ENCODE measurements around the gene JOSD2. TPM values are rescaled to one million over a fixed set of nuclear protein-coding genes. Genes with fewer than 3 reads are reported as not detected.

JOSD2 gene
- total RNA-seq, 6 experiments from 2014 or later: 15.0 to 27.5 (median 19.1) TPM

DNA sequence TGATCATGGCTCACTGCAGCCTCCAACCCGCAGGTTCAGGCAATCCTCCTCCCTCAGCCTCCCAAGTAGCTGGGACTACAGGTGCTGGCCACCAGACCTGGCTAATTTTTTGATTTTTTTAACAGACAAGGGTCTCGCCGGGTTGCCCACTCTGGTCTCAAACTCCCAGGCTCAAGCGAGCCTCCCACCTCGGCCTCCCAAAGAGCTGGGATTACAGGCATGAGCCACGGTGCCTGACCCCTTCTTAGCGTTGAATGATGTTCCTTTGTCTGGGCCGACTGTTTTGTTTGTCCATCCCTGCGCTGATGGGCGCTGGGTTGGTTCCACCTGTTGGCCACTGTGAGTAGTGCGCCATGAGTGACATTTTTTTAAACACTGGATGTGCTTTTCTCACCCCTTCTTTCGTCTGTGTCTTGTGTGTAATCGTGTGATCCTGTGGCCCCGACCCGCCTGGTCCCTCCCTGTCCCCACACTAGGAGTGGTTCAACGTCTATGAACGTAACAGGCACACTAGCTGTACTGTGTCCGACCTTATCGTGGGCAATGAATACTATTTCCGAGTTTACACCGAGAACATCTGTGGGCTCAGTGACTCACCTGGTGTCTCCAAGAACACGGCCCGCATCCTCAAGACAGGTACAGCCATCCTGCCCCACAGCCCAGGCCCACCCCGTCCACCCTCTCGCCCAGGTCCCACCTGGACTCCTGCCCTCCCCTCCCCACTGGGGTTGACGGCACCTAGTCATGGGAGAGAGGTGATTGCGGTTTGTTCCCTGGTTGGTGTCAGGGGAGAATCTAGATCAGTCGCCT, 49.7 kb downstream of the JOSD2 start:
- TF ChIP-seq POLR2A (IDR thresholded peaks at IDR 0.05): no peak
- TF ChIP-seq, protein P1, sequence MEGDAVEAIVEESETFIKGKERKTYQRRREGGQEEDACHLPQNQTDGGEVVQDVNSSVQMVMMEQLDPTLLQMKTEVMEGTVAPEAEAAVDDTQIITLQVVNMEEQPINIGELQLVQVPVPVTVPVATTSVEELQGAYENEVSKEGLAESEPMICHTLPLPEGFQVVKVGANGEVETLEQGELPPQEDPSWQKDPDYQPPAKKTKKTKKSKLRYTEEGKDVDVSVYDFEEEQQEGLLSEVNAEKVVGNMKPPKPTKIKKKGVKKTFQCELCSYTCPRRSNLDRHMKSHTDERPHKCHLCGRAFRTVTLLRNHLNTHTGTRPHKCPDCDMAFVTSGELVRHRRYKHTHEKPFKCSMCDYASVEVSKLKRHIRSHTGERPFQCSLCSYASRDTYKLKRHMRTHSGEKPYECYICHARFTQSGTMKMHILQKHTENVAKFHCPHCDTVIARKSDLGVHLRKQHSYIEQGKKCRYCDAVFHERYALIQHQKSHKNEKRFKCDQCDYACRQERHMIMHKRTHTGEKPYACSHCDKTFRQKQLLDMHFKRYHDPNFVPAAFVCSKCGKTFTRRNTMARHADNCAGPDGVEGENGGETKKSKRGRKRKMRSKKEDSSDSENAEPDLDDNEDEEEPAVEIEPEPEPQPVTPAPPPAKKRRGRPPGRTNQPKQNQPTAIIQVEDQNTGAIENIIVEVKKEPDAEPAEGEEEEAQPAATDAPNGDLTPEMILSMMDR (IDR thresholded peaks at IDR 0.05): peak; percentile 76 to 80 (median 78)
- intact Hi-C loops (cut with DNase I): no loop called here
- H3K4me1 ChIP-seq: peaks cover 0 to 7% (median 0%) of the 10 kb centered on the region in 4 donors
- H3K36me3 ChIP-seq: no peaks in the 10 kb centered on the region
- no peak overlapping the region for H3K27ac ChIP-seq
- no peaks in the 10 kb centered on the region for H3K9me3 ChIP-seq
- 8% methylated on average over 16 of the region's 28 CpGs for WGBS (ENCODE audit: insufficient coverage, low coverage, low lambda C conversion rate, missing lambda C conversion rate)
- no peak overlapping the region for H3K4me3 ChIP-seq
- DNase-seq (peak in 2 of 3 donors; percentile 48 to 59), ATAC-seq (peak; percentile 79 to 90 (median 88))
- H3K27me3 ChIP-seq: no peaks in the 10 kb centered on the region

DNA sequence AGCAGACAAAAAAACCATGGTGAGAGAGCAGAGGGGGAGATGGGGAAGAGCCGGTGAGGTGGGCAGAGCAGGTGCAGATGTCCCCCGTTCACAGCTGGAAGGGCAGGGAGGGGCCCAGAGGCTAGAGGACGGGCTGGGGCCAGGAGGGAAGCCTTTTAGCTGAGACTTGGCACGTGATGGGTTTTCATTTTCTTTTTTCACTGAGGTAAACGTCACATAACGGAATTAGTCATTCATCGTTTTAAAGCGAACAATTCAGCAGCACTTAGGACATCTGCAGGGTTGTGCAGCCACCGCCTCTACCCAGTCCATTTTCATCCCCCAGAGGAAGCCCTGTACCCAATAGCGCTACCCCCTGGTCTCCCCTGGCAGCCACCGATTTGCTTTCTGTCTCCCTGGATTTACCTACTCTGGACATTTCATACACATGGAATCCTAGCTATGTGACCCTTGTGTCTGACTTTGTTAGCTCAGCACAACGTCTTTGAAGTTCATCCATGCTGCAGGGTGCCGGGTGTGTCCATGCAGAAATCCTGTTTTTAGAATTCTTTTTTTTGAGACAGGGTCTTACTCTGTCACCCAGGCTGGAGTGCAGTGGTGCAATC, 50.7 kb downstream of the JOSD2 start:
- DNase-seq (no peak), ATAC-seq (no peak)
- no peak overlapping the region for H3K4me3 ChIP-seq
- no peaks in the 10 kb centered on the region for H3K27me3 ChIP-seq
- no peaks in the 10 kb centered on the region for H3K9me3 ChIP-seq
- no peaks in the 10 kb centered on the region for H3K36me3 ChIP-seq
- no peak overlapping the region for H3K27ac ChIP-seq
- peaks cover 0 to 4% (median 0%) of the 10 kb centered on the region in 4 donors for H3K4me1 ChIP-seq
- intact Hi-C loops (cut with DNase I): no loop called here
- 29% methylated on average over 8 of the region's 13 CpGs for WGBS (ENCODE audit: insufficient coverage, low coverage, low lambda C conversion rate, missing lambda C conversion rate)
- TF ChIP-seq POLR2A (IDR thresholded peaks at IDR 0.05): no peak
- TF ChIP-seq, protein P1 (IDR thresholded peaks at IDR 0.05): no peak

DNA sequence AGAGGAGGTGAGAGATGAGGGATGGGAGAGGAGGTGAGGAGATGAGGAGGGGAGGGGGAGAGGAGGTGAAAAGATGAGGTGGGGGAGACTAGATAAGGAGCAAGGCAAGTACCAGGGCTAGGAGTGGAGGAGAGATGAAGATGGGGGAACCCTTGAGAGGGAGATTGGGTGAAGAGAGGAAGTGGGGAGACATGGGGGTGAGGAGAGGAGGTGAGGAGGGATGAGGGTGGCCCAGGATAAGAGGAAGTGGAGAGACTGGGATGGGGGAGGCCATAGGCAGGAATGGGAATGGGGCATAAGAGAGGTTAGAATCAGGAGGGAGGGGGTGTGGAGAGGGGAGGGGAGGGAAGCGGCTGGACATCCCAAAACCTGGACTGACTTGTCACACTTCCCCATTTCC, 51.4 kb downstream of the JOSD2 start:
- Histone ChIP-seq H3K4me3 (no peak overlapping the region), H3K9me3 (no peaks in the 10 kb centered on the region), H3K4me1 (no peaks in the 10 kb centered on the region), H3K27me3 (no peaks in the 10 kb centered on the region), H3K27ac (no peak overlapping the region), H3K36me3 (no peaks in the 10 kb centered on the region)
- DNase-seq: no peak
- ATAC-seq: no peak
- intact Hi-C loops (cut with DNase I): loop anchor here in 1 of 2 donors (10.0 kb wide), 1 partner anchor 85 kb away; the partner anchor contains the start of gene NR1H2
- no peak for TF ChIP-seq POLR2A (IDR thresholded peaks at IDR 0.05)
- TF ChIP-seq, protein P1 (IDR thresholded peaks at IDR 0.05): no peak
- 71% methylated on average over 1 of the region's 1 CpG for WGBS (ENCODE audit: insufficient coverage, low coverage, low lambda C conversion rate, missing lambda C conversion rate)

DNA sequence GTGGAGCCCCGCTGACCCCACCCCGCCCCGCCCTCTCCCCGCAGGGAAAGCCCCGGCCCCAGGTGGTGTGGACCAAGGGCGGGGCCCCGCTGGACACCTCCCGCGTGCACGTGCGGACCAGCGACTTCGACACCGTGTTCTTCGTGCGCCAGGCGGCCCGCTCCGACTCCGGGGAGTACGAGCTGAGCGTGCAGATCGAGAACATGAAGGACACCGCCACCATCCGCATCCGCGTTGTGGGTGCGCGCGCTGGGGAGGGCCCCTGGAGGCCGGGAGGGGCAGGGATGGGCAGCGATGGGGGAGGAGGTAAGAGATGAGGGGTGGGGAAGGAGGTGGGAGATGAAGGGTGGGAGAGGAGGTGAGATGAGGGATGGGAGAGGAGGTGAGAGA, 51.9 kb downstream of the JOSD2 start:
- intact Hi-C loops (cut with DNase I): loop anchor here in 1 of 2 donors (10.0 kb wide), 1 partner anchor 84 kb away; the partner anchor contains the start of gene NR1H2
- Histone ChIP-seq H3K36me3 (no peaks in the 10 kb centered on the region), H3K27me3 (no peaks in the 10 kb centered on the region), H3K4me3 (no peak overlapping the region), H3K4me1 (no peaks in the 10 kb centered on the region), H3K9me3 (no peaks in the 10 kb centered on the region), H3K27ac (no peak overlapping the region)
- no peak for ATAC-seq
- no peak for DNase-seq
- TF ChIP-seq, protein P1 (IDR thresholded peaks at IDR 0.05): no peak
- no peak for TF ChIP-seq POLR2A (IDR thresholded peaks at IDR 0.05)
- WGBS (ENCODE audit: insufficient coverage, low coverage, low lambda C conversion rate, missing lambda C conversion rate): 59% methylated on average over 20 of the region's 32 CpGs
